ENCODE results near the gene GTPBP6.

GTPBP6 gene

DNA sequence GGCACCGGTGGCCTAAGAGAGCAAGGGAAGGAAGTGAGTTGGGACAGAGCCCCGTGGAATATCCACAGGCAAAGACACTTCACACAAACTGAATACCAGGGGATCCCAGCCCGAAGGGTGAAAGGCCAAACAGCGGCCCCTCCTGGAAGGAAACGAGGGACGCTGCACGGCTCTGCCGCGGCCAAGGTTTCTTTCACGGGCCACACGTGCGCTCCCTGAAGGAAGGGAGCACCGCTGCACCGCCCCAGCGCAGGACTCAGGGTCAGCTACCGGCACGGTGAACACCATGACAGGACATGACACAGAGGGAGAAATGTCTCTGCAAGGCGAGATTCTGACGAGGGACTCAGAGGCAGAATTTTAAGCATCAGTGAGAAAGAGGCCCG lies 31.5 kb upstream of the GTPBP6 start:
- Histone ChIP-seq H3K27ac (ENCODE audit: low read length) (no peak overlapping the region), H3K9ac (ENCODE audit: low read length) (no peak overlapping the region), H3K36me3 (ENCODE audit: control insufficient read depth, low read depth, low read length) (peaks cover 4% of the 10 kb centered on the region), H3K9me3 (ENCODE audit: control insufficient read depth, low read depth, low read length) (no peaks in the 10 kb centered on the region), H3K27me3 (ENCODE audit: control insufficient read depth, insufficient read depth, low read length) (no peaks in the 10 kb centered on the region), H3K4me3 (ENCODE audit: low read length) (no peak overlapping the region), H3K4me1 (ENCODE audit: control insufficient read depth, low read depth, low read length) (no peaks in the 10 kb centered on the region)

DNA sequence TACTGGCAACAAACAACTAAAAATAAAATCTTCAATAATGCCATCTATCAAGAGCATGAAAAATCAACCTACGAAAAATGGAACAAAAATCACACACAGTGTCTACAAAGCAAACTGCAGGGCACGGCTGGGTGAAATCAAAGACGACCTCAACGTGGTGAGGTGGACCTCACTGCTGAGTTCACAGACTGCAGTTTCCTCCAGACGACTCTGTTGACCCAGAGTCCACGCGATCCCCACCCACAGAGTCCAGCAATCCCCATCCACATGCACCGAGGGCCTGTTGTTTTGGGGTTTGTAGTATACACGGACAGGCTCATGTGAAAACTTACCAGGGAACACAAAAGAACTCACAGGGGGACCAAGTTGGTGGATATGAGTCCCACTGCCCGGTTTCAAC lies 31.1 kb upstream of the GTPBP6 start:
- Histone ChIP-seq H3K9me3 (ENCODE audit: control insufficient read depth, low read depth, low read length) (no peaks in the 10 kb centered on the region), H3K27me3 (ENCODE audit: control insufficient read depth, insufficient read depth, low read length) (no peaks in the 10 kb centered on the region), H3K27ac (ENCODE audit: low read length) (no peak overlapping the region), H3K9ac (ENCODE audit: low read length) (no peak overlapping the region), H3K36me3 (ENCODE audit: control insufficient read depth, low read depth, low read length) (peaks cover 4% of the 10 kb centered on the region), H3K4me3 (ENCODE audit: low read length) (no peak overlapping the region), H3K4me1 (ENCODE audit: control insufficient read depth, low read depth, low read length) (no peaks in the 10 kb centered on the region)

DNA sequence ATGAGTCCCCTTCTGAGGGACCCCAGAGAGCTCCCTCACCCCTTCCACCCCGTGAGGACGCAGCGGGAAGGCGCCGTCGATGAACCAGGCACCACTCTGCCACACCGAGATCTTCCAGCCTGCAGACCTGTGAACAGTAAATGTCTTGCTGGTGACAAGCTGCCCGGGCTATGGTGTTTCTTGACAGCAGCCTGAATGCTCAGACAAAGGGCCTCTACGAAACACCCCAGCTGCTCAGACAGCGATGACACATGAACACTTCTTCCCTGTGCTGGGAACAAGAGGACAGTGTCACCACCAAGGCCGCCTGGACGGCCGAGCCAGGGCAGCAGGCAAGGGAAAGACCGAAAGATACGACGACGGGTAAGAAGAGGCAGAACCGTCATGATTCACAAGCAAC lies 30.6 kb upstream of the GTPBP6 start:
- Histone ChIP-seq H3K27me3 (ENCODE audit: control insufficient read depth, insufficient read depth, low read length) (no peaks in the 10 kb centered on the region), H3K9me3 (ENCODE audit: control insufficient read depth, low read depth, low read length) (no peaks in the 10 kb centered on the region), H3K4me1 (ENCODE audit: control insufficient read depth, low read depth, low read length) (no peaks in the 10 kb centered on the region), H3K9ac (ENCODE audit: low read length) (no peak overlapping the region), H3K36me3 (ENCODE audit: control insufficient read depth, low read depth, low read length) (peaks cover 7% of the 10 kb centered on the region), H3K4me3 (ENCODE audit: low read length) (no peak overlapping the region), H3K27ac (ENCODE audit: low read length) (no peak overlapping the region)

DNA sequence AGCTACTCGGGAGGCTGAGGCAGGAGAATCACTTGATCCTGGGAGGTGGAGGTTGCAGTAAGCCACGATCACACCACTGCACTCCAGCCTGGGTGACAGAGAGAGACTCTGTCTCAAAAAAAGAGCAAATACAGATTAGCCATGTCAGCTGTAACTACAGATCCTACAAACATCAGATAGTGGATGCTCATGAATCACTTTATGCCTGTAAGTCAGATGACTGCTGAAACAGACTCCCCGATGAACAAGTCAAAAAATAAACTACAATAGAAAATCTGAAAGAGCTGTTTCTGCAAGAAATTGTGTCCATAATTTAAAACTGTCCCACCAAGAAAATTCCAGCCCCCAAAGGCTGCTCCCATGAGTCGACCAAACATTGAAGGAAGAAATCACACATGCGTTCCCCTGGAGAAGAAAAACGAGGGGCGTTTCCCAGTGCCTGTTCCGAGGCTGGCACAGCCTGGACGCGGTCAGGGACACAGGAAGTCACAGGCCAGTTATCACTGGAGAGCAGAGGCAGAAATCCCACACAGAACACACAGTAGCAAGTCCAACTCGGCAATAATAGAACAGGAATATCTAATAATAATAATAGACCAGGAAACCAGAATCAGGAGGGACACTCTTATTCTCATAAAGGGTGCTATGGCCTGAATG lies 30.0 kb upstream of the GTPBP6 start:
- Histone ChIP-seq H3K27ac (ENCODE audit: low read length) (no peak overlapping the region), H3K9ac (ENCODE audit: low read length) (no peak overlapping the region), H3K4me1 (ENCODE audit: control insufficient read depth, low read depth, low read length) (no peaks in the 10 kb centered on the region), H3K36me3 (ENCODE audit: control insufficient read depth, low read depth, low read length) (peaks cover 7% of the 10 kb centered on the region), H3K4me3 (ENCODE audit: low read length) (no peak overlapping the region), H3K9me3 (ENCODE audit: control insufficient read depth, low read depth, low read length) (no peaks in the 10 kb centered on the region), H3K27me3 (ENCODE audit: control insufficient read depth, insufficient read depth, low read length) (no peaks in the 10 kb centered on the region)

DNA sequence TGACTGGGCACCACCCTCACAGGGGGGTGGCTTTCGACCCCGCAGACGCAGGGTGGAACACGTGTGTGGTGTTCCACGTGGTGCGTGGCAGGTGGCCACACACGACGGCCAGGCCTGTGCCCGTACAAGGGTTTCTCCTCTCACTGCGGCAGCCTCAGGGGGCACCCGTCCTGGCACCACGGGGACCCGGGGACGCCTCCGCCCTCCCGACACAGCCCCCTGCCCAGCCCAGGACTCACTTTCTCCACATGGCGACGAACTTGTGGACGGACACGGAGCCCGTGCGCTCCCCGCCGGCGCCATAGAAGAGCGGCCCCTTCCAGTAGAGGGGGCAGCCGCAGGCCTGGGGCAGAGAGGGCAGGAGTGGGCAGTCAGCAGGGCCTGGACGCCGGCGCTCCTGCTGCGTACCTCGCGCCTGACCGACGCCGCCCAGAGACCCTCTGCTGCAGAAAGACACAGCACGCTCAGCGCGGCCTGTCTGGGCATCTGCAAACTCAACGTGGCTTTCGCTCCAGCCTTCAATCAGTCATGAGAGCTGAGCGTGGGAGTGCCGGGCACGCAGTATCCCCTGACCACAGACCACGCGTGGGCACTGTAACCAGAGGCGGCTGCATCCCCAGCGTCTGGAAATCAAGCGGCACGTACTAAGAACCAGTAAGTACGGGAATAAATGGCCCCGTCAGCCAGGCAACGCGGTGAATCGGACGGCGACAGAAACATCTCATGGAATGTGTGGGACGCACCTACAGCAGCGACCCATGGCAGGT lies 28.9 kb upstream of the GTPBP6 start:
- Histone ChIP-seq H3K9ac (ENCODE audit: low read length) (no peak overlapping the region), H3K4me1 (ENCODE audit: control insufficient read depth, low read depth, low read length) (no peaks in the 10 kb centered on the region), H3K9me3 (ENCODE audit: control insufficient read depth, low read depth, low read length) (no peaks in the 10 kb centered on the region), H3K4me3 (ENCODE audit: low read length) (no peak overlapping the region), H3K27ac (ENCODE audit: low read length) (no peak overlapping the region), H3K36me3 (ENCODE audit: control insufficient read depth, low read depth, low read length) (peaks cover 5% of the 10 kb centered on the region), H3K27me3 (ENCODE audit: control insufficient read depth, insufficient read depth, low read length) (no peaks in the 10 kb centered on the region)

DNA sequence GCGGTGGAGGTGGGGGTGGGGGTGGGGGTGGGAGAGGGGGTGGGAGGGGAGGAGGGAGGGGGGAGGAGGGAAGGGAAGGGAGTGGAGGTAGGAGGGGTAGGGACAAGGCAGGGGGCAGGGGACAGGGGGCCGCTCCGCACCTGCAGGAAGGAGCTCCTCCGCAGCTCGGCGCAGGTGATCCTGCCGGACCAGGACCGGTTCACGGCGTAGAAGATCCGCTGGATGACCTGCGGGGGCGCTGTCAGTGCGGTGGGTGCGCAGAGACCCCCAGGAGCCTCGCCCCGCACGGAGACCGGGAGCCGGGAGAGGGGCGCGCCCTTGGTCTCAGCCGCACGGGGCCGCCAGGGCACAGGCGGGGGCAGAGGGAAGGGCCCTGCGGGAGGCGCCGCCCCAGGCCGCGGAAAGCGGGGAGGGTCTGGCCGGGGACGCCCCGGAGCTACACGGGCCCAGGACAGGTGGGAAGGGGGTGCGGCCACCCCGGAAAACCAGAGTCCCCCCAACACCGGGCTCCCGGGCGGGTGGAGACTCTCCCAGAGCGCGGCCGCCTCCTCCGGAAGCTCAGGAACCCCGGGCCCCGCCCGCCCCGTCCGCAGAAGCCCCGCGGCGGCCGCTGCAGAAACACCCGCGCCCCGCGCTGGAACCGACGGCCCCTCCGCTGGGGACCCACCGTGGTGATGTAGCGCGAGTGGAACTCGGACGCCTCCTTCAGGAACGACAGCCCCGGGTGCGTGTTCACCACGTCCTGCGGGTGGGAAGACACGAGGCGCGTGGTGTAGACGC lies 27.6 kb upstream of the GTPBP6 start:
- Histone ChIP-seq H3K36me3 (ENCODE audit: control insufficient read depth, low read depth, low read length) (peaks cover 3% of the 10 kb centered on the region), H3K27ac (ENCODE audit: low read length) (no peak overlapping the region), H3K9me3 (ENCODE audit: control insufficient read depth, low read depth, low read length) (no peaks in the 10 kb centered on the region), H3K4me1 (ENCODE audit: control insufficient read depth, low read depth, low read length) (no peaks in the 10 kb centered on the region), H3K9ac (ENCODE audit: low read length) (no peak overlapping the region), H3K4me3 (ENCODE audit: low read length) (no peak overlapping the region), H3K27me3 (ENCODE audit: control insufficient read depth, insufficient read depth, low read length) (no peaks in the 10 kb centered on the region)

DNA sequence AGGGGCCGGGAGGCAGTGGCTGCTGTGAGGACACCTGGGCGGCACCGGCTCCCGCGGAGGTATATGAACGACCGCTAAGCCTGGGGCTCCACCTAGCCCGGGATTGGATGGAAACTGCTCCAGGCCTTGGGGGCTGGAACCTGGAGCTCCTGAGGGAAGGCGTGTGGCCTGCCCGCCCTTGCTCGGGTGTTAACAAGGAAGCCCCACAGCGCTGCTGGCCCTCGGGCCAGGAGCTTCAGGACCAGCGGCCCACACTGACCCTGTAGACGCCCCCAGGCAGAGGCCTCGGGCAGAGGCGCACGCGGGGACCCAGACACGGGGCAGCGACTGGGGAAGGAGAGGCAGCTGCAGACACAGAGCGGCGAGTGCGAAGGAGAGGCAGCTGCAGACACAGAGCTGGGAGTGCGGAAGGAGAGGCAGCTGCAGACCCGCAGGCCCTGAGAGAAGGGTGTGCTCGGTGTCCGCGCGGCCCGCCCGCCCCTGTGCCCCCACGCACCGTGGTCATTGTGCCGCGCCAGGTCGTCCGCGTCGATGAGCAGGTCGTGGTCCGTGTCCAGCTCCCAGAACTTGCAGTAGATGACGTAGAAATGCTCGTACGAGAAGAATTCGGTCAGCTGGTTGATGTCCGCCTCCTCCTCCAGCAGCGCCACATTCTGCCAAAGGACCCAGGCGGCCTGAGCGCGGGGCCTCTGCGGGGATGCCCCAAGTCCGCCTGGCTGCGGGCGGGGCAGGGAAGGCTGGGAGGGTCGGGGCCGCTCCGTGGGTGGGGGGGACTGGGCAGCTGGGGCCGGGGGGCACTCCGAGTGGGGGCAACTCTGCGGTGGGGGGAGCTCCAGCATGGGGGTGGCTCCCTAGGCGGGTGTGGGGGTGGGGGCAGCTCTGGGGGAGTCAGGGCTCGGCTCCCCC lies 26.7 kb upstream of the GTPBP6 start:
- Histone ChIP-seq H3K27me3 (ENCODE audit: control insufficient read depth, insufficient read depth, low read length) (no peaks in the 10 kb centered on the region), H3K9me3 (ENCODE audit: control insufficient read depth, low read depth, low read length) (no peaks in the 10 kb centered on the region), H3K9ac (ENCODE audit: low read length) (no peak overlapping the region), H3K27ac (ENCODE audit: low read length) (no peak overlapping the region), H3K4me3 (ENCODE audit: low read length) (no peak overlapping the region), H3K36me3 (ENCODE audit: control insufficient read depth, low read depth, low read length) (peaks cover 3% of the 10 kb centered on the region), H3K4me1 (ENCODE audit: control insufficient read depth, low read depth, low read length) (no peaks in the 10 kb centered on the region)

DNA sequence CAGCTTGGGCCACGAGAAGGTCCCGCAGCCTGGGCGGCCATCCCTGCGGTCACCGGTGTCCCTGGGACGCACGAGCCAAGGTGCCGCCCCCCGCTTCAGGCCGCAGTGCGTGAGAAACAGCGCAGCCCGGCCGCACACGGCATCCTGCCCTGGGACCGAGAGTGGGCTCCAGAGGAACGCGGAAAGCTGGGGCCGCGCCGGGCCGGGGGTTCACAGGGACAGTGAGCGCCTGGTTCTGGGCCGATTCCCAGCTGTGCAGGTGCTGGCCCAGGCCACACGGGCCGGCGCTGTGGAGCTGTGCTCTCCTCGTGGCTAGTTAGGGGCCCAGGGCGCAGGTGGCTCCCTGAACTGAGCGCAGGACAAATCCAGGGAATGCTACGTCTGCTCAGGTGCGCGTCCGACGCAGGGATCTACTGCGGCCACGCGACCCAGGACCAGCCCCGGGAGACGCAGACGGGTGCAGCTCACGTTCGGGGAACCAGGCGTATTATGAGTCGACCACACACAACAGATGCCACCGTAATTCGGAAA lies 25.8 kb upstream of the GTPBP6 start:
- H3K27ac ChIP-seq (ENCODE audit: low read length), result no peak overlapping the region
- H3K4me1 ChIP-seq (ENCODE audit: control insufficient read depth, low read depth, low read length), result no peaks in the 10 kb centered on the region
- H3K9ac ChIP-seq (ENCODE audit: low read length), result no peak overlapping the region
- peaks cover 3% of the 10 kb centered on the region for H3K36me3 ChIP-seq (ENCODE audit: control insufficient read depth, low read depth, low read length)
- H3K27me3 ChIP-seq (ENCODE audit: control insufficient read depth, insufficient read depth, low read length), result no peaks in the 10 kb centered on the region
- H3K9me3 ChIP-seq (ENCODE audit: control insufficient read depth, low read depth, low read length), result no peaks in the 10 kb centered on the region
- H3K4me3 ChIP-seq (ENCODE audit: low read length), result no peak overlapping the region

DNA sequence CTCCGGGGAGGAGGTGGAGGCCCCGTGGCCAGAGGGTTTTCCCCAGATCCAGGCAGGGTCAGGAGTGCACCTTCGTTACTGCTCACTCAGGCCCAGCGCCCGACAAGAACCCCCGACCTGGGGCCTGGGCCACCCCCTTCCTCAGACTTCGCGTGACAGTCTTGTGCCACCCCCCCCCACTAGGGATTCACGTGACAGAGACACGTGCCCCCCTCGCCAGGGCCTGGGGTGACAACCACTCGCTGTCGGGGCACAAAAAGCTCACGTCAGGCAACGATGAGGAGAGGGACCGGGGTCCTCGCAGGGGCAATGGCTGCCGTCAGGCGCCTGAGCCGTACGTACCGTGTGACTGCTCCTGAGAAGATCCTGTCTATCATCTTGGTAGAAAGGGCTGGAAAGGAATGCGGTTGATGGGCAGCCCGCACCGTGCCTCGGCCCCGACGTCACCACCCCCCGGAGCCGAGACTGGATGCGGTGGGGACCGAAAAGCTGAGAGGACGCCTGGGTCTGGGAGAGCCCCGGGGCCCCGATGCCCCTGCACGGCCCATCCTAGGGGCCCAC lies 23.0 kb upstream of the GTPBP6 start:
- no peaks in the 10 kb centered on the region for H3K9me3 ChIP-seq (ENCODE audit: control insufficient read depth, low read depth, low read length)

DNA sequence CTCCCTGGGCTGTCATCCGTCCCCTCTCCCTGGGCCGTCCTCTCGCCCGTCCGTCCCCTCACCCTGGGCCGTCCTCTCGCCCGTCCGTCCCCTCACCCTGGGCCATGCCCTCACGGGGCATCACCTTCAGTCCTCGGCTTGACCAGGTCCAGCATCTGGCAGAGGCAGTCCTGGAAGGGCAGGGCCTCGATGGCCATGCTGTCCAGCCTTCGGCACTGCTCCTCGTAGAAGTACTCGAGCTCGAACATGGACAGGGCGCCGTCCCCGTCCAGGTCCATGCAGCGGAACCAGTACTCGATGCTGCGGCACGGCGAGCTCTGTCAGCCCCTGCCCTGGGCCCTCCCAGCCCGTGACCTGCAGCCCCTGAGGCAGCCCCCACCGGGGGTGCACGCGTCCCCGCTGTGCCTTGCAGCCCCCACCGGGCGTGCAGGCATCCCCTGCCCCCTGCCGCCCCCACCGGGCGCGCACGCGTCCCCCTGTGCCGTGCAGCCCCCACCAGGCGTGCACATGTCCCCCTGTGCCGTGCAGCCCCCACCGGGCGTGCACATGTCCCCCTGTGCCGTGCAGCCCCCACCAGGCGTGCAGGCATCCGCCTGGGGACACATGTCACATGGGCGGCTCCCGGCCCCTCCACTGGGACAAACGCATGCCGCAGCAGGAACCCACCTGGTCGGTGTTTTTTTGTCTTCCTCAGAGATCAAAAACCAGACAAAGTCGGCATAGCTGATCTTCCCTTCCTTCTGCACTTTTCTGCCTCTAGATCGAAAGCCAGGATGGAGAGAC lies 22.2 kb upstream of the GTPBP6 start:
- no peak overlapping the region for H3K4me3 ChIP-seq (ENCODE audit: low read length)
- no peaks in the 10 kb centered on the region for H3K4me1 ChIP-seq (ENCODE audit: control insufficient read depth, low read depth, low read length)
- H3K27me3 ChIP-seq (ENCODE audit: control insufficient read depth, insufficient read depth, low read length), result no peaks in the 10 kb centered on the region
- no peaks in the 10 kb centered on the region for H3K9me3 ChIP-seq (ENCODE audit: control insufficient read depth, low read depth, low read length)
- no peak overlapping the region for H3K9ac ChIP-seq (ENCODE audit: low read length)
- H3K36me3 ChIP-seq (ENCODE audit: control insufficient read depth, low read depth, low read length), result peaks cover 8% of the 10 kb centered on the region
- H3K27ac ChIP-seq (ENCODE audit: low read length), result no peak overlapping the region

More for the DNA sequence above, 23.0 kb upstream of the GTPBP6 start:
- Histone ChIP-seq H3K4me1 (ENCODE audit: control insufficient read depth, low read depth, low read length) (no peaks in the 10 kb centered on the region), H3K4me3 (ENCODE audit: low read length) (no peak overlapping the region), H3K9ac (ENCODE audit: low read length) (no peak overlapping the region), H3K27ac (ENCODE audit: low read length) (no peak overlapping the region), H3K36me3 (ENCODE audit: control insufficient read depth, low read depth, low read length) (peaks cover 8% of the 10 kb centered on the region), H3K27me3 (ENCODE audit: control insufficient read depth, insufficient read depth, low read length) (no peaks in the 10 kb centered on the region)

Measured in iPS-18a (cell line).